Naive B cell (primary cell): ENCODE data around the gene MNX1. TPM values are rescaled to one million over a fixed set of nuclear protein-coding genes. Genes with fewer than 3 reads are reported as not detected.

Experiments
- ATAC-seq, 2 donors: fragments of 150-1000 bp; cut with Tn5 transposase; 2 replicates each; pipeline ENCODE4 v1.10.0; 2021; ENCODE audit warnings: low read depth in 2 of 2, mild to moderate bottlenecking in 2 of 2, moderate library complexity in 2 of 2
- DNase-seq: peaks from one replicate; pipeline ENCODE4 v3.0.0; 2022
- H3K27ac Mint-ChIP-seq, 6 donors: one replicate each; pipeline ENCODE4 v1.8.0; 2020 to 2022; ENCODE audit warnings: mild to moderate bottlenecking in 6 of 6, mixed read lengths in 6 of 6, moderate library complexity in 5 of 6, inconsistent platforms in 2 of 6
- H3K27me3 Mint-ChIP-seq, 3 donors: one replicate each; pipeline ENCODE4 v1.8.0; 2021 to 2022; ENCODE audit warnings: mixed read lengths in 3 of 3, mild to moderate bottlenecking in 1 of 3
- H3K36me3 Mint-ChIP-seq, 2 donors: one replicate each; pipeline ENCODE4 v1.8.0; 2020 to 2022; ENCODE audit warnings: mixed read lengths in 2 of 2, inconsistent platforms in 1 of 2, mild to moderate bottlenecking in 1 of 2
- H3K4me1 Mint-ChIP-seq, 3 donors: one replicate each; pipeline ENCODE4 v1.8.0; 2020 to 2022; ENCODE audit warnings: mixed read lengths in 3 of 3, inconsistent platforms in 1 of 3, mild to moderate bottlenecking in 1 of 3, moderate library complexity in 1 of 3
- H3K4me3 Mint-ChIP-seq, 8 donors: one replicate each; pipeline ENCODE4 v1.8.0; 2020 to 2022; ENCODE audit warnings: mild to moderate bottlenecking in 8 of 8, mixed read lengths in 8 of 8, moderate library complexity in 8 of 8, inconsistent platforms in 2 of 8
- H3K9me3 Mint-ChIP-seq, 7 donors: one replicate each; pipeline ENCODE4 v1.8.0; 2020 to 2022; ENCODE audit warnings: mixed read lengths in 7 of 7, mild to moderate bottlenecking in 5 of 7, inconsistent platforms in 2 of 7, moderate library complexity in 1 of 7
- polyA plus RNA-seq, 6 donors: library from polyadenylated mRNA; unstranded; fragments of 300-500 nt; fragmentation: Illumina TruSeq; gene quantifications; one replicate each; pipeline ENCODE4 v1.2.3, GENCODE V29; 2021; ENCODE audit warnings: low read depth in 6 of 6

Gene MNX1
- polyA plus RNA-seq, 6 donors from 2014 or later: not detected

DNA sequence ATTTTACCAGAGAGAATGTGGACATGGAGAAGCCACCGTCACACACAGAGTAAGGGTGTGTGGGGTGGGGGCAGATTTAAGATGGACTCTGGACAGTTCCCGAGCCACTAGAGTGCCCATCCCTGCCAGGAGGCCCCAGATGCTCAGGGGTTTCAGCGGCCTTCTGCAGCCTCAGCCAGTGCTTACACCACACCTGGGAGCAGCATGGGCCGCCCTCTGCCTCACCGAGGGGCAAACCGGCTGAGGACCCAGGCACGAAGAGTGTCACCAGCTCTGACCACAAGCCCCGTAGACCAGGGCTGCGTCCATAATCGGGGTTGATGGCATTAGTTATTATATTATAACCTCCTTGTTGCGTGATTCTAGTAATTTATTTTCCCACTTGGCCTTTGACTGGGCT lies 6.7 kb upstream of the MNX1 start:
- peaks cover 43 to 77% (median 73%) of the 10 kb centered on the region in 3 donors for H3K27me3 Mint-ChIP-seq
- H3K4me1 Mint-ChIP-seq: peaks cover 13 to 18% (median 15%) of the 10 kb centered on the region in 3 donors
- peak overlapping the region in 1 of 6 donors; percentile 33 for H3K27ac Mint-ChIP-seq
- no peaks in the 10 kb centered on the region for H3K36me3 Mint-ChIP-seq
- peak overlapping the region in 1 of 8 donors; percentile 5 for H3K4me3 Mint-ChIP-seq
- H3K9me3 Mint-ChIP-seq: peaks cover 0 to 6% (median 0%) of the 10 kb centered on the region in 7 donors
- ATAC-seq (no peak), DNase-seq (no peak)

GRCh38 chr7:157016352-157017041 lies 6.0 kb upstream of the MNX1 start:
- peaks cover 0 to 10% (median 0%) of the 10 kb centered on the region in 7 donors for H3K9me3 Mint-ChIP-seq
- peak; percentile 30 to 32 for ATAC-seq
- no peak for DNase-seq
- H3K27ac Mint-ChIP-seq: no peak overlapping the region
- H3K27me3 Mint-ChIP-seq: peaks cover 47 to 79% (median 76%) of the 10 kb centered on the region in 3 donors
- peaks cover 17 to 25% (median 18%) of the 10 kb centered on the region in 3 donors for H3K4me1 Mint-ChIP-seq
- no peak overlapping the region for H3K4me3 Mint-ChIP-seq
- no peaks in the 10 kb centered on the region for H3K36me3 Mint-ChIP-seq

DNA sequence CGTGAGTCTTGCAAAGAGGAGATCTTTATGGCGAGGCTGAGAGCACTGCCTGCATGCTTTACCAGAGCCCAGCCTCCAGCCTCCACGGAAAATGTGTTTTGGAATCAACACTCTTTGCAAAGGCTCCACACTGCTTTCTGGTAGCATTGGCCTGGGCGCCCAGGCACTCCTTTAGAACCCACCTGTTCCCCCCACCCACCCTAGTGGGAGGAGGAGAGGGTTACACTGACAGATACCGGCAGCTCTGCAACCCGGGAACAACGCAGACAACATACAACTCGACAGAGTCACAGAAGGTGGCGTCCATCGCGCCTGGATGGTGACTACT lies 5.5 kb upstream of the MNX1 start:
- Mint-ChIP-seq H3K27me3 (peaks cover 48 to 84% (median 79%) of the 10 kb centered on the region in 3 donors), H3K27ac (peak overlapping the region in 1 of 6 donors; percentile 11), H3K36me3 (no peaks in the 10 kb centered on the region), H3K4me1 (peaks cover 19 to 29% (median 20%) of the 10 kb centered on the region in 3 donors), H3K4me3 (no peak overlapping the region), H3K9me3 (peaks cover 0 to 10% (median 0%) of the 10 kb centered on the region in 7 donors)
- DNase-seq (no peak), ATAC-seq (no peak)

DNA sequence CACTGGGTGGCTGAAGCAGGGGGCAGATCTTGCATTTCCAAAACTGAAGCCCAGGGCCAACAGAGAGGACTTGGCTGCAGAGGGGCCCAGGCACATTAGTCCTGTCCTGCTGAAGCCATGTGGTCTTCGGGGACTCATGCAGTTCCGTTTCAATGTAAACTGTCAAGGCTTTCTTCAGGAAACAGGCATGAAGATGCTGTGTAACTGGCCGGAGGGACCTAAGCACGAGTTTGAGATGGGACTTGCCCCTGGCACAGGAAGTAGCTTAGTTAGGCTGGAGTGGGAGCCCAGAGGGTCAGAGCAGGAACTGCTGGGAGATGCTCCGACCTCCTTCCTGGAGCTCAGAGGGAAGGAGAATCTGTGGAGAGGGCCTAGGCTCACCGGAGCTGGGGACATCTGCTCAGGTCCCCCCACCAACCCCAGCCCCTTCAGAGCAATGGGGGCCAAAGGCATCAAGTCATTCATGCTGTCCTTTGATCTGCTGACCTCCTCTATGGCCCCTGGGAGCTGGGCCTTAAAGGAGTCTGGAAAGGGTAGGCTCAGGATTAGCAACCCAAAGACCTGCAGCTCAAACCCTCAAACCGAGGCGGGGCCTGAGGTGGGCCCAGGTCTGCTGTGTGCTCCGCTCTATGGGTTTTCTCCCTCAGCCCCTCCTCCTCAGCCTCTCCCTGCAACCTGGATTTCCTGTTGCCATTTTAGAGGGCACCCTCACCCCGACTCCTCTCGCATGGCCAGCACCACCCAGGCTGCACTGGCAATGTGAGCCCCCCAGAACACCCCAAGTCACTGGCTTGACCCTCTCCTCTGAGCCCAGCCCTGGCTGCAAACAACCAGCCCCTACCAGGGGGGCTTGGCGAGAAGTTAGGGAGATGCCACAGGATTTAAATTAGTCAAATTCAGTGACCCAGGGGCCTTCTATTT lies 4.4 kb upstream of the MNX1 start:
- DNase-seq: no peak
- H3K4me1 Mint-ChIP-seq: peaks cover 16 to 29% (median 19%) of the 10 kb centered on the region in 3 donors
- no peak for ATAC-seq
- peaks cover 0 to 9% (median 0%) of the 10 kb centered on the region in 7 donors for H3K9me3 Mint-ChIP-seq
- H3K36me3 Mint-ChIP-seq: no peaks in the 10 kb centered on the region
- peak overlapping the region in 2 of 8 donors; percentile 21 to 35 for H3K4me3 Mint-ChIP-seq
- H3K27me3 Mint-ChIP-seq: peaks cover 48 to 80% (median 71%) of the 10 kb centered on the region in 3 donors
- no peak overlapping the region for H3K27ac Mint-ChIP-seq

DNA sequence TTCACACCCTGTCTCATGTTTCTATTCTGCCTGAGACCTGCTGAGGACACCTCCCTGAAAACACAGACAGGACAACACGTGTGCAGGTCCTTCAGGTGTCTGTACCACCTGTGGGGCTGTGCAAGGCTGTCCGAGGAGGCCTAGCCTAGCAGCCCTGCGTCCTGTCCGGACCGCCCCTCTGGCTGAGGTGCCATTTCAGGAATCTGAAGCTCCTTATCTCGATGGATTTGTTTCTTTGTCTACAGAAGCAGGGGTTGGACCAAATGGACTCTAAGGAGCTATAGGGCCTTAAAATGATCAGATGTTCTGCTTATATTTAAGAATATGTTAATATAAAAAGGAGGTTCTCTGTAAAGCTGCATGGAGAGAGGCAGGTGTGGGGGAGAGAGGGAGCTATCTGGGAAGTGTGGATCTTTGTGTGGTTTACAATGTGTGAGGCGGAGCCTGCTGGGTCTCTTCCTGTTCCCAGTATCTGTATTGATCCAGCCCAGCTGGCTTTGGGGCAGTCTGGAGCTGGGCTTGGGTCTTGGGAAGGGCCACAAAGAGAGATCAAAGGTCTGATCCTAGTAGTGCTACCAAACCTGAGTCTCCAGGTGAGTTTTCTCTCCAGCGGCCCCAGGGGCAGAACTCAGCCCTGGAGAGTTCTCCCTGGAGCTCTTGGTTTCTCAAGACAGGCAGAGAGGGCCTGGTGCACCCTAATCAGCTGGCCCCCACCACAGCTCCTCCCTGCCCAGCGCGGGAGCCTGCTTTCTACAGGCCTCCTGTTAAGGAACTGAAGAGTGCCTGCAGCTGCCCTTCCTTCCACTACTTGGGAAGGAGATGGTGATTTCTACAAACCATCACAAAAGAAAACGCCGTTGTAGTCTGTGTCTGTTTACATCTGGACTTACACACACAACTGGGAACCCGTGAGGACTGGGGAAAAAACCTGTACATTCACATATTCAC lies 3.4 kb upstream of the MNX1 start:
- Mint-ChIP-seq H3K36me3 (no peaks in the 10 kb centered on the region), H3K9me3 (peaks cover 0 to 5% (median 0%) of the 10 kb centered on the region in 7 donors), H3K27ac (no peak overlapping the region), H3K4me1 (peaks cover 16 to 31% (median 22%) of the 10 kb centered on the region in 3 donors), H3K4me3 (no peak overlapping the region), H3K27me3 (peaks cover 50 to 83% (median 75%) of the 10 kb centered on the region in 3 donors)
- DNase-seq (no peak), ATAC-seq (no peak)

DNA sequence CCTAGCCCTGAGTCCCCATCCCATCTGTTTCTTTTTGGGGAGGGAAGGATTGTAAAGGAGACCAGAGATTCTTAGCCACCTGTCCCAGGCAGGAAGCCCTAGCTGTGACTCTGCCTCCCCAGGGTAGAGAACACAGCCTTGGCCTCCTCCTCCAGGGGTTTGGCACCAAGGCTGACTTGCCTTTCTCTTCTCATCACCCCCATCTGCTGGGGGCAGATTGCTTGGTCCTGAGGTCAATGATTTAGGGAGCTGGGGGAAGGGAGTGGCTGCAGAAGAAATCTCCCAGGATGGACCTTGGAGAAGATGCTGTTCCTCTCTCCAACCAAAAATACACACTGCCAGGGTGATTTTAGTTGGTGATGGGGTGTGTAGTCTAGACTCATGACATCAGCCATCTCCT lies 2.6 kb upstream of the MNX1 start:
- H3K4me1 Mint-ChIP-seq: peaks cover 16 to 27% (median 21%) of the 10 kb centered on the region in 3 donors
- H3K36me3 Mint-ChIP-seq: no peaks in the 10 kb centered on the region
- no peak overlapping the region for H3K27ac Mint-ChIP-seq
- H3K27me3 Mint-ChIP-seq: peaks cover 50 to 84% (median 78%) of the 10 kb centered on the region in 3 donors
- DNase-seq (no peak), ATAC-seq (no peak)
- H3K9me3 Mint-ChIP-seq: peaks cover 0 to 8% (median 0%) of the 10 kb centered on the region in 7 donors
- H3K4me3 Mint-ChIP-seq: peak overlapping the region in 1 of 8 donors; percentile 32

DNA sequence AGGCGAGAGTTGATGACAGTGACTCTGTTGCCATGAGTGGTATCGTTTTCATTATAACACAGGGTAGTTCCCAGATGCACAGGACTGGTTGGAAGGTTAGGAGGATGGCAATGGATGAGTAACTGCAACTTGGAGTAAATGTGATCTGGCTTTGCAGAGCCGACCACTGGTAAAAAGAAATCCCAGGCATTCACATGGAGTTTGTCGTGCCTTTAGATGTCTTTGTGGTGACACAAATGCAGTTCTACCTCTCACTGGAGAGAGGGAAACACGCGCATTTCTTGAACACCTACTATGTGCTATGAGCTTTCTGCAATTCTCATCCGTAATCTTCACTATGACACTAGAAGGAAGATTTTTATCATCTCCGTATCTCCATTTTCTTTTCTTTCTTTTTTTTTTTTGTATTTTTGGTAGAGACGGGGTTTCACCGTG lies 1.7 kb upstream of the MNX1 start:
- ATAC-seq (no peak), DNase-seq (no peak)
- Mint-ChIP-seq H3K27ac (no peak overlapping the region), H3K36me3 (no peaks in the 10 kb centered on the region), H3K4me1 (peaks cover 16 to 27% (median 21%) of the 10 kb centered on the region in 3 donors), H3K27me3 (peaks cover 56 to 84% (median 77%) of the 10 kb centered on the region in 3 donors), H3K4me3 (peak overlapping the region in 4 of 8 donors; percentile 55 to 80 (median 70)), H3K9me3 (peaks cover 0 to 8% (median 0%) of the 10 kb centered on the region in 7 donors)

- Mint-ChIP-seq H3K9me3 (peaks cover 0 to 8% (median 0%) of the 10 kb centered on the region in 7 donors), H3K27ac (peak overlapping the region in 1 of 6 donors; percentile 79)
- no peak for DNase-seq
Observed at GRCh38 chr7:157011333-157012112, 1.1 kb upstream of the MNX1 start.

DNA sequence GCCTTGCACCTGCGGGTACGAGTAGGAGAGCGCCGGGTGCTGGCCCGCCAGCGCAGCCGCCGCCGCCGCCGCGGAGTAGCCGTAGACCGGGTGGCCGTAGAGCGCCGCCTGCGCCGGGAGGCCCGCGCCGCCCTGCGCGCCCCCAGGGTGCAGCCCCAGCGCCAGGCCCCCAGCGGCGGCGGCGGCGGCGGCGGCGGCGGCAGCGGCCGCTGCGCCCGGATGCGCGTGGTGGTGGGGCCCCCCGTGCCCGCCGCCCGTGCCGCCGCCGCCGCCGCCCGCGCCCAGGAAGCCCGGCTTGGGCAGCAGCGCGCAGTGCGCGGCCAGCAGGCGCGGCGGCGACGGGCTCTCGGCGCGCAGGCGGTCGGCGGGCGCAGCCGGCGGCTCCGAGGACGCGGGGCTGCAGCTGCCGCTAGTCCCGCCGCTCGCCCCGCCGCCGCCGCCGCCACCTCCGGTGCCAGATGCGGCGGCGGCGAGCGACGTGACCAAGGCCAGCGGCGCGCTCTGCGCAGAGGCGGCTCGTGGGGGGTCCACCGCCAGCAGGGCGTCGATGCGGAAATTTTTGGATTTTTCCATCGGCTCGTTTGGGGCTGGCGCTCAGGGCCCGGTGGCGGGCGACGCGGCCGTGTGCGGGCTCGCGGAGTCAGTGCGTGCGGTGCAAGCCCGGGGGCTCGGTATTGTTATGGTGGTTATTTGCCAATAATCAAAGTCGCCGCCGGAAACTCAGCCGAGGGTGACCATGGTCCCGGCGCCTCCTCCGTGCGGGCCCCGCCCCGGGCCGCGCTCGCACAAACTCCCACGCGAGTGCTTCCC lies 480 bp downstream of the MNX1 start:
- ATAC-seq (peak; percentile 18 to 38), DNase-seq (no peak)
- Mint-ChIP-seq H3K9me3 (peaks cover 0 to 8% (median 0%) of the 10 kb centered on the region in 7 donors), H3K4me3 (peak overlapping the region in 4 of 8 donors; percentile 50 to 85 (median 68)), H3K4me1 (peaks cover 14 to 19% (median 16%) of the 10 kb centered on the region in 3 donors), H3K27me3 (peaks cover 47 to 77% (median 63%) of the 10 kb centered on the region in 3 donors), H3K27ac (no peak overlapping the region), H3K36me3 (no peaks in the 10 kb centered on the region)

More at GRCh38 chr7:157011333-157012112, 1.1 kb upstream of the MNX1 start:
- peaks cover 51 to 84% (median 76%) of the 10 kb centered on the region in 3 donors for H3K27me3 Mint-ChIP-seq
- no peak for ATAC-seq
- H3K4me3 Mint-ChIP-seq: peak overlapping the region; percentile 55 to 86 (median 68)
- no peaks in the 10 kb centered on the region for H3K36me3 Mint-ChIP-seq
- H3K4me1 Mint-ChIP-seq: peaks cover 16 to 22% (median 17%) of the 10 kb centered on the region in 3 donors

DNA sequence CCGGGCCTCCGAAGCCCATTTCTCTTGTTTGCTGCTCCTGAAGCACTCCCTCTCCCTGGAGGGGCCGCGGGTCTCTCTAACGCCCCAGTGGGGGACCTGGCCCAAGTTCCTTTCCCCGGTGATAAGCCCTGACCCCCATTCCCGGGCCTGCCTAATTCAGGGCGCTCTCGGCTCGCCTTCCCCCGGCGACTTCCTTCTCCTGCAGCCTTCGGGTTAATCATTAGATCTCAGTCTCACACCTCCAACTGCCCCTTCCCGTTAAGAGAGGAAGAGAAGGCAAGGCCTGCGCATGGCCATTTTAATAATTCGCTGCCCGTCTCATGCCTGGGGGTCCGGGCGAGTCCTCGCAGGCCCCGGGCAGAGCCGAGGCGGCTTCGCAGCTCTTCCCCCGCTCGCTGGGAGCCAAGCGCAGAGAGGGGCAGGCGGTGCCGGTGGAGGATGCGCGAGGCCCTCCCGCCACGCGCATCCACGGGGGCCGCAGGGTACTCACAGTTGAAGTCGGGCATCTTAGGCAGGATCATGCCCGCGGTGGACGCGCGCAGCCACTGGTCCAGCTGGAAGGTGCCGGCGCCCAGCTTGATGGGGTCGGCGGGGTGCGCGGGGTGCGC lies 1.2 kb downstream of the MNX1 start:
- DNase-seq: no peak
- ATAC-seq: no peak
- Mint-ChIP-seq H3K4me1 (peaks cover 19 to 26% (median 22%) of the 10 kb centered on the region in 3 donors), H3K27me3 (peaks cover 49 to 77% (median 63%) of the 10 kb centered on the region in 3 donors), H3K9me3 (peaks cover 0 to 8% (median 0%) of the 10 kb centered on the region in 7 donors), H3K36me3 (no peaks in the 10 kb centered on the region), H3K4me3 (peak overlapping the region; percentile 24 to 85 (median 62)), H3K27ac (peak overlapping the region in 1 of 6 donors; percentile 62)
